Dendritic cell treated with granulocyte-macrophage colony-stimulating factor and Interleukin-4, amounts not matched to agents 40 ng/mL and 50 ng/mL, for 4 days (primary cell): ENCODE results near the gene THBS2.

Experiments
- H3K27ac Mint-ChIP-seq: one replicate; pipeline ENCODE4 v1.8.0; 2022; ENCODE audit warnings: mild to moderate bottlenecking, mixed read lengths
- H3K27me3 Mint-ChIP-seq: one replicate; pipeline ENCODE4 v1.8.0; 2022; ENCODE audit warnings: mild to moderate bottlenecking, mixed read lengths
- H3K36me3 Mint-ChIP-seq: one replicate; pipeline ENCODE4 v1.8.0; 2022; ENCODE audit warnings: low read depth, mixed read lengths
- H3K4me1 Mint-ChIP-seq: one replicate; pipeline ENCODE4 v1.8.0; 2022; ENCODE audit warnings: low read depth, mixed read lengths
- H3K4me3 Mint-ChIP-seq: one replicate; pipeline ENCODE4 v1.8.0; 2022; ENCODE audit warnings: mild to moderate bottlenecking, moderate library complexity, mixed read lengths
- H3K9me3 Mint-ChIP-seq: one replicate; pipeline ENCODE4 v1.8.0; 2022; ENCODE audit warnings: mixed read lengths
- intact Hi-C: fragments of 100-400 bp; cut with micrococcal nuclease; formaldehyde crosslinking; loops from one replicate; pipeline ENCODE4 v1.15.0; 2022

THBS2 gene

DNA sequence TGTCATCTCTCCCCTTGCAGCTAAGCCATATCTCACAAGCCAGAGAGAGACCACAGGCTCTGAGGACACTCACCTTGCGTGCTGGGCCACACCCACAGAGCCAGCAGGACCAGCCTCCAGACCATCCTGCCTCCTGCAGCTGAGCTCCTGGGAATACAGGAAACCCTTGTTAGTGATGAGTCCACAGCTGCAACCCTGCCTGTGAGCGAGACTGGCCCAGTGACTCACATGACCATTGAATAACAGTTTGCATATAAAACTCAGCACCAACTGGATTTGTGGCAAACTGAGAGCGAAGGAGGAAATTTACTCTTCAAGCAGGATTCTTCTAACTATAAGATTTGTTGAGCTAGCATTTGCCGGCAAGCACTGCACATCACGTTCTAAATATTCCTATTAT, 3.0 kb downstream of the THBS2 start:
- Mint-ChIP-seq H3K36me3 (no peaks in the 10 kb centered on the region), H3K27me3 (peaks cover 49% of the 10 kb centered on the region), H3K4me3 (no peak overlapping the region), H3K4me1 (peaks cover 18% of the 10 kb centered on the region), H3K27ac (no peak overlapping the region), H3K9me3 (peaks cover 17% of the 10 kb centered on the region)
- intact Hi-C loops: no loop called here

DNA sequence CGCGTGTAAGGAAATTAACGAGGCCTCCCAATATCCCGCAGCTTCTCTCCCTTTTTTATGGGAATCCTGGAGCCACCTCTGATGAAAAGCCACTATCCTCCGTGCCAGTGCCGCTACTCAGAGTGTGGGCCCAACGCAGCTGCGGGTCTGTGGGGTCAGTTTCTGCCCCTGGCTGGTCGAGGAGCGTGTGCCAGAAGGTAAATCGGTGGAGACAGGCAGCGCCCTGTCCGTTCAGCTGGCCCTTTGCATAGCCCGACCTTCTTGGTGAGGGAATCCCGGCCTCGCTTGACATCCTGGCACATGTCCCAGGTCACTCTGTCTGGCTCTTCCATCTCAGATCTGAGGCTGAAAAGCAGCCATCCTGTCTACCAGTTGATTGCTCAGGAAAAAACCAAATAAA, 4.6 kb downstream of the THBS2 start:
- Mint-ChIP-seq H3K27ac (no peak overlapping the region), H3K9me3 (peaks cover 17% of the 10 kb centered on the region), H3K27me3 (peaks cover 36% of the 10 kb centered on the region), H3K4me3 (no peak overlapping the region), H3K4me1 (peaks cover 11% of the 10 kb centered on the region), H3K36me3 (no peaks in the 10 kb centered on the region)
- intact Hi-C loops: no loop called here

DNA sequence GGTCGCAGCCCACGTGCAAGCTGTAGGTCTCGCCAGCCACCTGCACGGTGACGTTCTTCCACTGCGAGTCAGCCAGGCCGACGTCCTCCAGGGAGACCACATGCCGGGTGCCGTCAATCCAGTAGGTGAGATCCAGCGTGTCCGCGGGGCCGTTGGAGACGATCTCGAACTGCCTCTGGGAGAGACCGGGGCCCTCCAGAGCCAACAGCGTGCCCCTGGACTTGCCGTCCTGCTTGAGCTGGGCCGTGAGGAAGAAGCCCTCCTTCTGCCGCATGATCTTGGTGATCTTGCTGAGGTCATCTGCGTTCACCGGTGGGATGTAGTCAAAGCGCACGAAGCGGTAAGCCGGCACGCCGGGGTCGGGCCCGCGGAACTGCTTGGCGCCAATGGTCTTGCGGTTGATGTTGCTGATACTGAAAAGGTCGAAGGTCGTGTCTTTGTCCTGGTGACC, 5.1 kb downstream of the THBS2 start:
- Mint-ChIP-seq H3K27ac (no peak overlapping the region), H3K9me3 (peaks cover 17% of the 10 kb centered on the region), H3K27me3 (peaks cover 31% of the 10 kb centered on the region), H3K36me3 (no peaks in the 10 kb centered on the region), H3K4me3 (no peak overlapping the region), H3K4me1 (peaks cover 6% of the 10 kb centered on the region)
- intact Hi-C loops: no loop called here

DNA sequence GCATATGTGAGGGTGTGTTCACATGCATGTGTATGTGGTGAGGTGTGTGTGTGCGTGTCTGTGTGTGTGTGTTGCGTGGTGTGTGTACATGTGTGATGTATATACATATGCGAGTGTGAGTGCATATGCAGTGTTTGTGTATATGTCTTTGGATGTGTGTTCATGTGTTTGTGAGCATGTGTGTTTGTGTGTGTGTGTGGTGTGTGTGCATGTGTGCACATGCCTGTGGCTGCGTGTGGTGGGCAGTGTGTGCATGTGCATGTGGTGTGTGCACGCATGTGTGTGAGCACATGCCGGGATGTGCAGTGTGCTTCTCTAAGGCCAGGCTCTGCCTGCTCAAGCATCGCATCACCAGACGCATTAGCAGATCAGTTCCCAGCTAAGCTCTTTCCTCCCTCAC, 5.7 kb downstream of the THBS2 start:
- Mint-ChIP-seq H3K9me3 (peaks cover 17% of the 10 kb centered on the region), H3K4me1 (no peaks in the 10 kb centered on the region), H3K27ac (no peak overlapping the region), H3K27me3 (peaks cover 25% of the 10 kb centered on the region), H3K4me3 (no peak overlapping the region), H3K36me3 (no peaks in the 10 kb centered on the region)
- intact Hi-C loops: no loop called here

DNA sequence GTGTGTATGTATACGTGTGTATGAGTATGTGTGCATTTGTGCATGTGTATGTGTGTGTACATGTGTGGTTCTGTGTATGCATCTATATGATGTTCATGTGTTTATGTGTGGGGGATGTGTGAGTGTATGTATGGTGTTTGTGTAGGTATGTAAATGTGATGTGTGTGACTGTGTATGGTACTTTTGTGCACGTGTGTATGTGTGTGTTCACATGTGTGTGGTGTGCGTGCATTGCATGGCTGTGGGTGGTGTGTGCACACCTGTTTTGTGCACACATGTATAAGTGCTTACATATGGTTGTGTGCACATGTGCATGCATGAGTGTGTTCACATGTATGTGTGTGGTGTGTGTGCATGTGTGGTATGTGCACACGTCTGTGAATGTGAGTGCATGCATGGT, 6.2 kb downstream of the THBS2 start:
- no peak overlapping the region for H3K27ac Mint-ChIP-seq
- intact Hi-C loops: no loop called here
- H3K4me1 Mint-ChIP-seq: no peaks in the 10 kb centered on the region

DNA sequence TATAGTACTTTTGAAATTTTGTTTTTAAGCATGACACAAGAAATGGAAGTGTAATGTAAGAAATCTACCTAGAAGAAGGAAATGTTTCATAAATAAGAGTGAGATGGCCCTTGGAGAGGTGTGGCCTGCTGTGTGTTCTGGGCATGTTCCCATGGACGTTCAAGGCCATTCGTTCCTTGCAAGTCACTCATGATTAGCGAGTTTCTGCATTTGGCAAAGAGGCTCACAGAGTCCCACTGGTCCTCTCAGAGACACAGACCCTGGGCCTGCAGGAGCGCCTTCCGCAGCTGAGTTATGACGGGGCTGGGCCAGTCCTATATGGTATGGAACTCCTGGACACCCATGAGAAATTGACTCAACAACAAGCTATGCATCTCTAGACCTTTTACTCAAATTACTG, 7.2 kb downstream of the THBS2 start:
- intact Hi-C loops: no loop called here
- Mint-ChIP-seq H3K27ac (no peak overlapping the region), H3K4me1 (no peaks in the 10 kb centered on the region), H3K9me3 (peaks cover 17% of the 10 kb centered on the region), H3K4me3 (no peak overlapping the region), H3K27me3 (peaks cover 11% of the 10 kb centered on the region), H3K36me3 (no peaks in the 10 kb centered on the region)

More for the DNA sequence above, 6.2 kb downstream of the THBS2 start:
- Mint-ChIP-seq H3K36me3 (no peaks in the 10 kb centered on the region), H3K27me3 (peaks cover 21% of the 10 kb centered on the region), H3K9me3 (peaks cover 17% of the 10 kb centered on the region), H3K4me3 (no peak overlapping the region)

DNA sequence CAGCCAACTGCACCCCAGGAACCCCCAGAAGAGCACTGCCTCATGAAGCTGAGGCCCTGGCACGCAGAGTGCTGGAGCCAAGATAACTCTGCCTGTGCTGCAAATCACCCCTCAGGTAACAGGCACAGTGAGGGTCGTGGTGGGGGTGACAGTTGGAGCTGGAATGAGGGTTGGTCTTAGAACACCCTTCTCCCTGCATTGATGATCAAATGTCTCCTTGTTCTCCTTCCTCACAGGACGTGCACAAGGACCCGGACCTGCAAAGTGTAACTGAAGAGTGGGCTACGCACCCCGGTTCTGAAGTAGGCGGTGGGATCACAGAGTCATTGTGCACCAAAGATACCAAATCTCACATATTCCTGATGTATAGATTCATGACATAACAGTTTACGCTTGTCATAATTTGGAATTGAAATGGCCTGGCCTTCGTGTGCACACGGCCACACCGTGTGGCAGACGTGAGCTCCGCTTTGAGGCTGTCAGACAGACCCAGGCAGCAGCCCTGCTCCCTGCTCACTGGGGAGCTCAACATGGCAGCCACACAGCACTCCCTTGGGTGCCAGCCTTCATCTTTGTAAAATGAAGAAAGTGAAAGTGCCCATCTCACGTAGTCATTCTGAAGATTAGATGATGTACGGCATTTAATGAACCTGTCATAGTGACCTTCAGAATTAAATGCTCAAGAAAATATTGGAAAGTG, 8.8 kb downstream of the THBS2 start:
- intact Hi-C loops: no loop called here
- Mint-ChIP-seq H3K27ac (no peak overlapping the region), H3K4me3 (no peak overlapping the region), H3K27me3 (peaks cover 4% of the 10 kb centered on the region), H3K9me3 (peaks cover 17% of the 10 kb centered on the region), H3K36me3 (no peaks in the 10 kb centered on the region), H3K4me1 (no peaks in the 10 kb centered on the region)

DNA sequence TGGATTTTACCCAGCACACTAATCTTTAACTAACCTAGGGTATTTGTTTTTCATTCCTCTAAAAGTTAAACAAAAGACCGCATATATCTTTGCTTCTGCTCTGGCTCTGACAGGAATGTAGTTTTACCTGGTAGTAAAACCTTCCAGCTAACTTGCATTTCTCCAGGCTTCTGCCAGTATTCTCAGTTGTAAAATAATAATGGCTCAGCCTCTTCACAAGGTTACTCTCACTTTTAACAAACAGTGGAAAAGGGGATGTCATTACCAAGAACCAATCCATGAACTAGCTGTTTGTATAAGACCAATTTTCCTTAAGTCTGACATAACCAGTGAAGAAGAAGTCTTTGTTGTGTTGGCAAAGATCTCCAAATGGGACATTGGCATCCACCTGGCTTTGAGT, 10.0 kb downstream of the THBS2 start:
- H3K4me1 Mint-ChIP-seq: no peaks in the 10 kb centered on the region
- peaks cover 12% of the 10 kb centered on the region for H3K9me3 Mint-ChIP-seq
- intact Hi-C loops: no loop called here
- no peaks in the 10 kb centered on the region for H3K36me3 Mint-ChIP-seq
- H3K4me3 Mint-ChIP-seq: no peak overlapping the region
- no peak overlapping the region for H3K27ac Mint-ChIP-seq
- H3K27me3 Mint-ChIP-seq: peaks cover 2% of the 10 kb centered on the region

DNA sequence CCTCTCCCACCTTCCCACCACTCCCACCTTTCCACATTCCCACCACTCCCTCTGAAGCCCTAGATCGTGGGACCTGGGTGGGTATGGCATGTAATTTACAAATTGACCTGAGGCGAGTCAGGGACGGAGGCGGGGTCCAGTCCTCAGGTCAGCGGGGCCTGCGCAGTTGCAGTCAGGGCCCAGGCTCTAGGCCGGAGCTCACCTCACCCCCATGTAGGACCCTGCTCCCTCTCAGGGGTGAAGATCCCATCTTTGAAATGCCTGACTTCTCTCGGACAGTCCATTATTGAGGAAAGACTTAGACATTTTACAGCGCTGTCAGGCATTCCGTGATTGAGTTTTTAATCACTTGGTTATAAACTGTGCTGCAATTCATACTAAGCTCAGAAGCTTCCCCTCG, 10.5 kb downstream of the THBS2 start:
- Mint-ChIP-seq H3K36me3 (no peaks in the 10 kb centered on the region), H3K9me3 (peaks cover 7% of the 10 kb centered on the region), H3K27ac (no peak overlapping the region), H3K4me1 (no peaks in the 10 kb centered on the region), H3K27me3 (peaks cover 2% of the 10 kb centered on the region), H3K4me3 (no peak overlapping the region)
- intact Hi-C loops: no loop called here

DNA sequence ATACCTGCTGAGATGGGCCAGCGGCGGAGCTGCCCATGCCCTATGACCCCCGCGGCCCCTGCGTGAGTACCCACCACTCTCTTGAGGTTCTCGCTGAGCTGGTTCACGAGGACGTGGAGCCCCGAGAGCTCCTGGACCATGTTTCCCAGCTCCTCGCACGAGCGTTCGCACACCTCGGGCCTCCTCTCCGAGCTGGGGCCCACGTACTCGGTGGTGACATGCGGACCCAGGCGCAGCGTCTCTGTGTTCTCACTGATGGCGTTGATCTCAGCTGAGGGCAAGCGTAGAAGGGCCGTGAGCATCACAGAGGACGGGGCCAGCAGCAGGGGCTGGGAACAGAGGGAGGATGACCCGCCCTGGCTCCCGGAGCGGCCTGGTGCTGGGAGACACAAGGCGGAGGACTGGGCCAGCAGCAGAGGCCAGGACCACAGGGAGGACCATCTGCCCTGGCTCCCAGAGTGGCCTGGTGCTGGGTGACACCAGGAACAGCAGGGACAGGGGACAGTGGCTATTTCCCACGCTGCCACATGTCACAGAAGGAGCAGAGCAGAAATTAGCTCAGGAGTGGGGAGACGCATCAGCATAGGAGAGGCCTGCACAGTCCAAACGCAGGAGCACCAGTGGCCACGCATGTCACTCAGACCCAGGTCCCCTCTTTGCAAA, 11.8 kb downstream of the THBS2 start:
- Mint-ChIP-seq H3K36me3 (no peaks in the 10 kb centered on the region), H3K4me1 (no peaks in the 10 kb centered on the region), H3K9me3 (peaks cover under 1% of the 10 kb centered on the region), H3K27me3 (peaks cover 2% of the 10 kb centered on the region), H3K4me3 (no peak overlapping the region), H3K27ac (no peak overlapping the region)
- intact Hi-C loops: no loop called here

DNA sequence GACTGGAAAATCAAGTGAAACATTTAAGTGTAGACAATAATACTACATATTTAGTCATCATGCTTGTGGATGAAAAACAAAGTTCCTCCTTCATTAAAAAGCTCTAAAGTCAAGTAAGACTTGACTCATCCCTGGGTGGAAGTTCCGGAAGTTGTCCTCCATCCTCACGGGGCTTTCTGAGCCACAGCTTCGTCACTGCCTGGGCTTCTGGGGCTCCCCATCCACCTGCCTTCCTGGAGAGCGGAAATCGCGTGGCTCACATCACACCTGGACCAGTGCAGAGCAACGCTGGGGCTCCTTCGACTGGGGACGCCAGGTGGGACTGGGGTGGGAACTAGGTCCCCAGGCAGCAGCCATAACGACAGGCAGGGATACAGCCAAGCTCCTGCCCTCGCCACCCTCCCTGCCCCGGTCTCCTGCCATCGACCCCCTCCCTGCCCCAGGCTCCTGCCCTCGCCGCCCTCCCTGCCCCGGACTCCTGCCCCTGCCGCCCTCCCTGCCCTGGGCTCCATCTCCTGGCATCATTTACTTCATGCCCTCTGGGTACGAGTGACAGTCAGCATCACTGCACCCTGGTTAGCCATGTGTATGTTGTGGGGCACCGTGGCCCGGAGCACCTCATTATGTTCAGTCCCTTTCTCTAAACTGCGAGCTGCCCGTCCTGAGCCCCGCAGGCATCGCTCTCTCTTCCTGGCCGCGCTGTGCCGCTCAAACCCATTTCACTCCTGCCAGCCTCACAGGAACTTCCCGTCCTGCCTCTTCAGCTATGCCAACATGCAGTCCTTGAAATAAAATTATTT, 12.9 kb downstream of the THBS2 start:
- H3K4me1 Mint-ChIP-seq: no peaks in the 10 kb centered on the region
- H3K27ac Mint-ChIP-seq: no peak overlapping the region
- H3K9me3 Mint-ChIP-seq: peaks cover 11% of the 10 kb centered on the region
- no peak overlapping the region for H3K4me3 Mint-ChIP-seq
- intact Hi-C loops: no loop called here
- peaks cover 2% of the 10 kb centered on the region for H3K27me3 Mint-ChIP-seq
- H3K36me3 Mint-ChIP-seq: no peaks in the 10 kb centered on the region

DNA sequence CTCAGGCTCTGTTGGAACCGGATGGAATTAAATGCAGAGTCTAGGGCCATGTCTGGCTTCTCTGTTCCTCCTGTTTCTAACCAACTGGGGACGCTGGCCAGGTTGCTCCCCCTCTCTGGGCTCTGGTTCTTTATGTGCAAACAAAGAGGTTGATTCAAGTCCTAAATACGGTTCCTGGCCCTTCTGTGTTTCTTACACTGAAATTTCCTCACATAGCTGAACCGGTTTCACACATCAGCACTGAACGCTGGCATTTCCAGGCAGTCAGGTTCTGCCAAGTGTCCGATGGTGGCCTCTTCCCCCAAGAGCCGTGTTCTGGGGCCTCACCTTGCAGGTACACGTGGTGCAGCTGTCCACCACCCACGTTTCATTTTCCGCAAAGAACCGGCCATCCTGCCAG, 13.5 kb downstream of the THBS2 start:
- intact Hi-C loops: no loop called here
- peaks cover 2% of the 10 kb centered on the region for H3K27me3 Mint-ChIP-seq

DNA sequence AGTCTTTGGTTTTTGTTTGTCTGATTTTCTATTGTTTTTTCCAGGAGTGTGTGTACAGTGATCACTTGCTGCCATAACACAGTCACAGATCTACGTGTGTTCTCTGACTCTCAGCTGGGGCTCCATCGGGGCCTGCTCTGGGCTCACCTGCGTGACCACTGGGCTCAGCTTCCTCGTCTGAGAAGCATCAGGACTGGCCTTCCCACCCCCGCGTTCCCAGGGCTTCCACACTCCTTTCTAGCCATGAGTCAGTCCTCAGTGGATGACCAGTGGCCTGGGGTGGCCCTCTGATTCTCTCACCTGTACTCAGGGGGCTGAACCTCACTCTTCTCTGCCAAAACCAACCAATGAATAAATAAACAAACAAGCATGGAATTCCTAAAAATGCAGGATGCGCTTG, 14.5 kb downstream of the THBS2 start:
- intact Hi-C loops: no loop called here
- peaks cover 2% of the 10 kb centered on the region for H3K27me3 Mint-ChIP-seq
- H3K9me3 Mint-ChIP-seq: peaks cover 24% of the 10 kb centered on the region
- no peak overlapping the region for H3K4me3 Mint-ChIP-seq
- no peak overlapping the region for H3K27ac Mint-ChIP-seq
- no peaks in the 10 kb centered on the region for H3K4me1 Mint-ChIP-seq
- H3K36me3 Mint-ChIP-seq: no peaks in the 10 kb centered on the region

More for the DNA sequence above, 13.5 kb downstream of the THBS2 start:
- Mint-ChIP-seq H3K27ac (no peak overlapping the region), H3K36me3 (no peaks in the 10 kb centered on the region), H3K4me3 (no peak overlapping the region), H3K9me3 (peaks cover 17% of the 10 kb centered on the region), H3K4me1 (no peaks in the 10 kb centered on the region)

DNA sequence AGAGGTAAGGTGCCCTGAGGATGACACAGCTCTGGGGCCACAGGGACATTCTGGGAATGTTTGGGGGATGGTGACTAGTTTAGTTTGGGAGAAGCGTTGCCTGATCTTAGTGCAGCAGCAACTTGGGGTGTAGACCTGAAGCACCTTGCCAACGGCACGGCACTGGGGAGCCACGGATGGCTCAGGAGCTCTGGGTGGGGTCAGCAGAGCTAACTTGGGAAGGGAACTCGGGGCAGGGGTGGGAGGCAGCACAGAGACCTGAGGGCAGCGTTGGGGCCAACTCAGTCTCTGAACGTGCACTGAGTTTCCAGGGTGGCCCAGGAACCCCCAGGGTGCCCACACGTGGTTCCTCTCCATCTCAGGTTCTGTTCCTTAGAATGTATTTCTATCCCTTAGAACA, 14.9 kb downstream of the THBS2 start:
- intact Hi-C loops: no loop called here
- Mint-ChIP-seq H3K4me1 (no peaks in the 10 kb centered on the region), H3K36me3 (no peaks in the 10 kb centered on the region), H3K27me3 (peaks cover 2% of the 10 kb centered on the region), H3K4me3 (no peak overlapping the region), H3K27ac (no peak overlapping the region), H3K9me3 (peaks cover 28% of the 10 kb centered on the region)
